Thymus (tissue), 11 donors: ENCODE data around the gene AMACR. TPM values are rescaled to one million over a fixed set of nuclear protein-coding genes. Genes with fewer than 3 reads are reported as not detected.

Experiments used
- DNase-seq, 9 donors: peaks; one replicate each; pipeline ENCODE4 v3.0.0-alpha.2; 2013; ENCODE audit warnings: low spot score in 9 of 9, low read depth in 6 of 9, missing footprints in 1 of 9
- H3K27ac ChIP-seq, 2 donors: one replicate each; pipeline ENCODE4 v1.5.1; 2013; ENCODE audit warnings: control low read depth in 1 of 2, low read depth in 1 of 2, low read length in 1 of 2, mild to moderate bottlenecking in 1 of 2, moderate library complexity in 1 of 2
- H3K27me3 ChIP-seq, 2 donors: one replicate each; pipeline ENCODE4 v1.5.1; 2013; ENCODE audit warnings: low read length in 1 of 2; ENCODE audit not compliant: control insufficient read depth in 2 of 2, insufficient read depth in 1 of 2
- H3K36me3 ChIP-seq, 2 donors: one replicate each; pipeline ENCODE4 v1.5.1; 2013; ENCODE audit warnings: low read length in 1 of 2, mild to moderate bottlenecking in 1 of 2, moderate library complexity in 1 of 2; ENCODE audit not compliant: control insufficient read depth in 2 of 2, insufficient read depth in 2 of 2
- H3K4me1 ChIP-seq, 2 donors: one replicate each; pipeline ENCODE4 v1.5.1; 2013; ENCODE audit warnings: low read length in 2 of 2; ENCODE audit not compliant: control insufficient read depth in 2 of 2, insufficient read depth in 2 of 2
- H3K4me3 ChIP-seq, 2 donors: one replicate each; pipeline ENCODE4 v1.5.1; 2013; ENCODE audit warnings: low read length in 2 of 2, control low read depth in 1 of 2, mild to moderate bottlenecking in 1 of 2
- H3K9me3 ChIP-seq, 2 donors: one replicate each; pipeline ENCODE4 v1.5.1; 2013; ENCODE audit warnings: low read length in 1 of 2, mild to moderate bottlenecking in 1 of 2; ENCODE audit not compliant: control insufficient read depth in 2 of 2, insufficient read depth in 1 of 2
- WGBS: extraction: QIAGEN DNeasy Blood & Tissue Kit; methylation state at CpG from one replicate; pipeline ENCODE4 v1.1.7; 2013; 5-methylcytosine and 5-hydroxymethylcytosine counted together
- polyA plus RNA-seq: library from polyadenylated mRNA; stranded (reverse); fragments of 200-250 nt; gene quantifications from one replicate; pipeline ENCODE4 v1.2.3, GENCODE V29; 2013
- total RNA-seq: library from RNA; stranded (reverse); fragments of 120-200 nt; gene quantifications from one replicate; pipeline ENCODE4 v1.2.4, GENCODE V29; 2013
- donor health status: healthy.

AMACR gene
- total and polyA plus RNA-seq, 2 donors, result 7.5 to 7.8 TPM

DNA sequence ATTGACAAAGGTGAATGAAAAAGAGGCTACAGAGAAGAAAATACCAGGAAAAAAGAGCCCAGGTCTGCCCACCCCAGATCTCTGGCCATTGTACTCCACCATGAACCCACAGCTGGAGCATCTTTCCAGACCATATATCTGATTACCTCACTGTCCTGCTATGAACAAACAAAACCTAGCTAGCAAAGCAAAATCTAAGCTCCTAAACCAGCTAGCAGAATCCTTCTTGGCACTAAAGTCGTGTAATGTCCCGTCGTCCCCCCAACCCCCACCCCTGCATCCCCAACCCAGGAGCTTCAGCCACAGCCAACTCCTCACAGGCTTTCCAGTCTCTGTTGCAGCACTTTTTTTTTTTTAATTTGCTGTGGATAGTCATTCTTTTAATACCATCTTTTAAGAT is 32.6 kb upstream of the AMACR start:
- no peak for DNase-seq
- H3K27me3 ChIP-seq, result no peaks in the 10 kb centered on the region
- H3K36me3 ChIP-seq, result peaks cover under 1 to 3% of the 10 kb centered on the region in 2 donors
- no peak overlapping the region for H3K4me3 ChIP-seq
- no peaks in the 10 kb centered on the region for H3K9me3 ChIP-seq
- 97% methylated on average over 3 of the region's 3 CpGs for WGBS
- peaks cover 0 to 12% of the 10 kb centered on the region in 2 donors for H3K4me1 ChIP-seq
- no peak overlapping the region for H3K27ac ChIP-seq

- 97% methylated on average over 10 of the region's 10 CpGs for WGBS
Observed at GRCh38 chr5:34039398-34040157, 31.7 kb upstream of the AMACR start.

DNA sequence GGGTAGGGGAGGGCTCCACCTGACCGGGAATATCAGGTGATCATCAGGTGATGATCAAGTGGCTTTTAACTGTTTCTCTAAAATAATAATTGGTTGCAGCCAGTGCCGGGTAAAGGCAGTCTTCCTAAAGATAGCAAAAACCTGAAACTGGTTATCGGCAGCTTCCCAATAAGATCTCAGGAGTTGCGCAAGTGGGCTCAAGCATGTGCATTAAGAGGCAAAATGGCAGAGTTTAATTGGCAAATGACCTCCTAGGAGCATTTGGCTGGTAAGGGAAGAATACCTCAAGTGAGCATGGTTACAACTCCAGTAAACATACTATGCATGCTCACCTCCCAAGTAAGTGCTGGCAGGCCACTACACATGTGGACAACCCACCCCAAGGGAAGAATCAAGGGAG is 31.0 kb upstream of the AMACR start:
- no peak overlapping the region for H3K4me3 ChIP-seq

More at GRCh38 chr5:34039398-34040157, 31.7 kb upstream of the AMACR start:
- H3K9me3 ChIP-seq, result no peaks in the 10 kb centered on the region
- no peak overlapping the region for H3K4me3 ChIP-seq
- peaks cover 8 to 11% of the 10 kb centered on the region in 2 donors for H3K36me3 ChIP-seq
- H3K4me1 ChIP-seq, result peaks cover 0 to 12% of the 10 kb centered on the region in 2 donors
- H3K27ac ChIP-seq, result no peak overlapping the region
- no peak for DNase-seq
- no peaks in the 10 kb centered on the region for H3K27me3 ChIP-seq

GRCh38 chr5:34038390-34038789 is 30.5 kb upstream of the AMACR start:
- no peak for DNase-seq
- Histone ChIP-seq H3K9me3 (no peaks in the 10 kb centered on the region), H3K27ac (no peak overlapping the region), H3K27me3 (no peaks in the 10 kb centered on the region), H3K4me1 (peaks cover 0 to 7% of the 10 kb centered on the region in 2 donors), H3K36me3 (peaks cover 11 to 12% of the 10 kb centered on the region in 2 donors), H3K4me3 (no peak overlapping the region)
- WGBS, result 98% methylated on average over 2 of the region's 2 CpGs

More for the DNA sequence above, 31.0 kb upstream of the AMACR start:
- H3K36me3 ChIP-seq, result peaks cover 11% of the 10 kb centered on the region in 2 donors
- DNase-seq, result no peak
- no peaks in the 10 kb centered on the region for H3K9me3 ChIP-seq
- 98% methylated on average over 4 of the region's 4 CpGs for WGBS
- no peaks in the 10 kb centered on the region for H3K27me3 ChIP-seq
- H3K27ac ChIP-seq, result no peak overlapping the region
- peaks cover 0 to 11% of the 10 kb centered on the region in 2 donors for H3K4me1 ChIP-seq

DNA sequence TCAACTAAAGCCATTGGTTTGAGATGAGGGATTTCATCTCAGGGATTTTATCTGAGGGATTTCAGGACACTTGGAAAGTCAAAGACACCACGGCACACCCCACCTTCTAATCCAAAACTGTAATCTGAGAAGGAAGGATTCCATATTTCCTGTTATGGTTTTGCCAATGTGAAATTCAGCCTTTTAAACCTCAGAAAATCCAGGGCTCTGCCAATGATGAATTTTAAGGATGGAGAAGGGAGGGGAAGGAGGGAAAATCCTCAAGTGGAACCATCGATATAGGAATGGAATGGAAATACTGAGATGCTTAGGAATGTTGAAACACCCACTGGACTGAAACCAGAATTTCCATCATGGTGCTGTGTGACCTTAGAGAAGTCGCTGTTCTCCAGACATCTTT is 29.9 kb upstream of the AMACR start:
- Histone ChIP-seq H3K9me3 (no peaks in the 10 kb centered on the region), H3K4me3 (no peak overlapping the region), H3K36me3 (peaks cover 14 to 18% of the 10 kb centered on the region in 2 donors), H3K27ac (no peak overlapping the region), H3K27me3 (no peaks in the 10 kb centered on the region), H3K4me1 (peaks cover 0 to under 1% of the 10 kb centered on the region in 2 donors)
- DNase-seq, result no peak
- WGBS, result 96% methylated on average over 3 of the region's 3 CpGs

DNA sequence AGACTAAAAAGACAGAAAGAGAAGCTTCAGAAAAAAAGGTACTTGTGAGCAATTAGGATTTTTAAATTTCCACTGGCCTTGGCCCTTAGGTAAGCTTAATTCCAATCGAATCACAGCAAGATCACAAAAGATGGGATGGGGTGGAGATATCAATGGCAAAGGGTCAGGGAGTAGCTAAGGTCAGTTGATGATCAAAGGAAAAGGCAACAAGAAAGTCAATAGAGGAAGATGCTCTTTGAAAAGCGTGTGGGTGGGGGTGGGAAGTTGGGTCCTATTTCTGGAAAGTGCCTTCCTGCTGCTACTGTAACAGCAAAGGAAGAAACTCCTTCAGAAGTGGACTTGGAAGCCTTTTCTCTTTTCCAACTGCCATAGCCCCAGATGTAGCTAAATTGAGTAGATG is 27.9 kb upstream of the AMACR start:
- Histone ChIP-seq H3K9me3 (no peaks in the 10 kb centered on the region), H3K36me3 (peaks cover 14 to 18% of the 10 kb centered on the region in 2 donors), H3K4me3 (no peak overlapping the region), H3K4me1 (no peaks in the 10 kb centered on the region), H3K27ac (no peak overlapping the region), H3K27me3 (no peaks in the 10 kb centered on the region)
- 93% methylated on average over 2 of the region's 2 CpGs for WGBS
- no peak for DNase-seq

DNA sequence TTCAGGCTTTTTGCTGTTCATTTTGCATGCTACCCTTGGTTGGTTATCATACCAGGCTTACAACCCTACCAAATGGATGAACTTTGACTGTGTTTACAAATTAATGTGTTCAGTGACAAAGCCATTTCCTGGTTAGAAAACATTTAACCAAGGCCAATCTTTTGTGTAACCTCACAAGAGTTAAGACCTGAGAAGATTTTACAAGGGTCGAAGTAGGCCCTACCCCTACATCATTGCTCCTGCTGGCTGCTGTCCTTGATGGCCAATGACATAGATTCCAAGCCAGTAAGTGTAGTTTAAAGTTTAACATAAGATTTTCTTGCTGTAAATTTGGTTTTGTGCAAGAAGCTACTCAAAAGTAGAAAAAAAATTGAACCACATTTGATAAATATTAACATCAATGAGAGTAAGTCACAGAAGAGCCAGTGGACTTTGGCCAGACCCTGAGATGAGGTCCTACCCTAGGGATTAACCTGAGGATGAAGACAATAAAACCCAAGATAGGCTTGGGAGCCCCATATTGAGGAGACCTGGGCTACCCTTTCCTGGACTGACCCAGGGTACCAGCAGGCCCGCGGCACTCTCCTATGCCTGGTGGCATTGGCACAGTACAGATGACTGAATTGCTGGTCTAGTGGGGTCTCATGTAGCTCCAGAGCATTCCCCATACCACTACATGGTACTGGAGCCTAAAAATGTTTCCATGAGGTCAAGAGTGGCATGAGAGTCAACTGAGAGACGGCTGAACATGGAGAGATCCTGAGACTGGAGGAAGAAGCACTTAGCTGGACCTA is 26.9 kb upstream of the AMACR start:
- no peak for DNase-seq
- Histone ChIP-seq H3K27me3 (no peaks in the 10 kb centered on the region), H3K4me3 (no peak overlapping the region), H3K27ac (no peak overlapping the region), H3K9me3 (no peaks in the 10 kb centered on the region), H3K4me1 (no peaks in the 10 kb centered on the region), H3K36me3 (peaks cover 14 to 21% of the 10 kb centered on the region in 2 donors)
- WGBS, result 99% methylated on average over 4 of the region's 4 CpGs

DNA sequence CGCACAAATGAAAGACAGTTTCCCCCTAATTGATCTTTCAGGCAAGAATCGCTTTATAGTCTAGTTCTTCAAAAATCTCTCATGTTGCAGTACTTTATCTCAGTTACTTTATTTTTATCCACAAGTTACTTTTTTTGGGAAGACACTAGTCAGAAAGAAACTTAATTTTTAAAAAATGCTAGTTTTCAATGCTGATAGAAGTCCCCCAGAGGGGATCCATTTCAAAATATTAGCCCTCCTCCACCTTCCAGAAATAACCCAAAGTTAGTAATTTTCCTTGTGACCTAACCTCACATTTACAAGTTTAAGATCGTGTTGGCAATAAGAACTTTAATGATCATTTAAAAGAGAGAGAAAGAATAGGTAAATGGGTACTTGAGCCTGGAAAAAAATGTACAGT is 24.1 kb upstream of the AMACR start:
- H3K36me3 ChIP-seq, result peaks cover 14 to 28% of the 10 kb centered on the region in 2 donors
- H3K4me1 ChIP-seq, result no peaks in the 10 kb centered on the region
- H3K27ac ChIP-seq, result no peak overlapping the region
- 97% methylated on average over 3 of the region's 3 CpGs for WGBS
- no peaks in the 10 kb centered on the region for H3K27me3 ChIP-seq
- DNase-seq, result no peak
- H3K4me3 ChIP-seq, result no peak overlapping the region
- no peaks in the 10 kb centered on the region for H3K9me3 ChIP-seq

- Histone ChIP-seq H3K27ac (no peak overlapping the region), H3K4me1 (no peaks in the 10 kb centered on the region), H3K36me3 (peaks cover 18 to 28% of the 10 kb centered on the region in 2 donors), H3K27me3 (no peaks in the 10 kb centered on the region), H3K9me3 (no peaks in the 10 kb centered on the region), H3K4me3 (no peak overlapping the region)
- DNase-seq, result no peak
- 97% methylated on average over 2 of the region's 2 CpGs for WGBS
Observed at GRCh38 chr5:34031117-34031516, 23.3 kb upstream of the AMACR start.
